OCI-LY7 (cell line): ENCODE results near the gene MARS1.

Experiments used
- CTCF ChIP-seq: fragments of 200-600 bp; sonication (generic); conservative IDR thresholded peaks from 2 replicates; pipeline ENCODE4 v1.5.1; 2014; ENCODE audit warnings: mild to moderate bottlenecking, antibody characterized with exemption, low read length, moderate library complexity, mixed read lengths
- EZH2phosphoT487 ChIP-seq: fragments of 200-600 bp; sonication (generic); IDR thresholded peaks from 2 replicates; pipeline ENCODE4 v1.6.1; 2018; ENCODE audit warnings: low read depth, borderline replicate concordance, mild to moderate bottlenecking, mixed run types, antibody characterized with exemption, low read length, moderate library complexity, mixed read lengths

GRCh38 chr12:57530396-57531142 lies 42.7 kb downstream of the MARS1 start:
- TF ChIP-seq CTCF (no peak), EZH2phosphoT487 (no peak)
